ENCODE results near the gene ZNF234.
"Not testable (repeated sequence)": the region's sequence is repeated elsewhere in the genome, so short reads cannot be mapped to it uniquely, and the experiment has no call there.

The ZNF234 gene

DNA sequence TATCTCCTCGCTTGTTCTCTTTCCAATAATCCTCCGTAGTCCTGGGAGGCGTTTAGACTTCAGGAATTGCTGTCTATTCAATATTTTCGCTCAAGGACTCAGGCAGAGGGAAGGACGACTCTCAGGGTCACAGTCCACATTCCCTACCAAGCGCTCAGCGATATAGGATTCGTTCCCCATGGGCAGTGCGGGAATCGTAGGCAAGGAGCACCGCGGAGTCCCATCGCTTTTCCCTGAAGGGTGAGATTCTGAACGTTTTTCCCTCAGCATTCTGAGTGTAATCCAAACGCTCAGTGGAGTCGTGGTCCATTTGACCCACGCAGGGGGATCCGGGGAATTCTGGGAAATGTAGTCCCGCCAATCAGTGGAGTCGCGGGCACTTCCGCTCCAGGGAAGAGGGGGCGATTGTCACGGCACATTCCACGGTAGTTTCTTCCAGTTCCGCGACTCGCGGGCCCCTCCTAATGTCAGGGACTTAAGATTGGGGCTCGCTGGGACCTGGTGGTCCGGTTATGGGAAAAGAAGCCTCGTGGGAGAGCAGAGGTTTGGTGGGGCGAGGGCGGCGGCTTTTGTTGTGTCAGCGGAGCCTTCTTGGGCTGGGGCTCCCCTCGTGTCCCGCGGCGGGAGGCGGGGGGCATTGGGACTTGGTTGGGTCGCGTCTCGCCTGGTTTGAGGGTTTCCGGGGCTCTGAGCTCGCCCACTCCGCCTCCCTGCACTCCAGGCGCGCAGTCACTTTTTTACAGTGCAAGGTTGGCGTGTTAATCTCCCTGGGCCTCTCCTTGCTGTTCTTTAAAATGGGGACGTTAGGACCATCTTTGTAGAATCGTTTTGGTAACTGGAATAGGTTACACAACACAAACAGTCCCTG lies at the start of gene ZNF234:
TSS of gene ZNF234 (plus strand) at position 364 of the 868 bp plus-strand sequence. CDS start 3,079 bp downstream, outside the sequence.
- FAIRE-seq (peak; percentile 55), DNase-seq (ENCODE audit: insufficient read length, low spot score) (peak; percentile 85)
- no peak; the same call in 1 of the 2 replicates for TF ChIP-seq POLR2A (IDR thresholded peaks at IDR 0.05; ENCODE audit: low read depth, low read length)

DNA sequence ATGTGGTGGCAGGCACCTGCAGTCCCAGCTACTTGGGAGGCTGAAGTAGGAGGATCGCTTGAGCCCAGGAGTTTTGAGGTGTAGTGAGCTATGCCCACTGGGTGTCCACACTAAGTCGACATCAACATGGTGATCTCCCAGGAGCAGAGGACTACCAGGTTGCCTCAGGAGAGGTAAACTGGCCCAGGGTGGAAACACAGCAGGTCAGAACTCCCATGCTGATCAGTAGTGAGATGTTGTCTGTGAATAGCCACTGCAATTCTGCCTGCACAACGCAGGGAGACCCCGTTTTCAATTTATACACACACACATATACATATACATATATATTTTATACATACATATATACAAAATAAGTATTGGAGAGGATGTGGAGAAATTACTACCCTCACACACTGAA lies 49.2 kb upstream of the ZNF234 start:
- FAIRE-seq (no peak), DNase-seq (ENCODE audit: insufficient read length, low spot score) (no peak)
- no peak for TF ChIP-seq POLR2A (IDR thresholded peaks at IDR 0.05; ENCODE audit: low read depth, low read length)

GRCh38 chr19:44093931-44094765 lies 47.2 kb upstream of the ZNF234 start, which contains the start of gene ZNF224:
ZNF224 (plus strand) TSS chr19:44094361; CDS start chr19:44097874, 3,513 bp downstream.
- DNase-seq (ENCODE audit: insufficient read length, low spot score) (peak; percentile 95), FAIRE-seq (peak; percentile 99)
- peak; percentile 59 for TF ChIP-seq POLR2A (IDR thresholded peaks at IDR 0.05; ENCODE audit: low read depth, low read length)

GRCh38 chr19:44107751-44108150 lies 33.6 kb upstream of the ZNF234 start:
- no peak for FAIRE-seq
- no peak for TF ChIP-seq POLR2A (IDR thresholded peaks at IDR 0.05; ENCODE audit: low read depth, low read length)
- DNase-seq (ENCODE audit: insufficient read length, low spot score): no peak

DNA sequence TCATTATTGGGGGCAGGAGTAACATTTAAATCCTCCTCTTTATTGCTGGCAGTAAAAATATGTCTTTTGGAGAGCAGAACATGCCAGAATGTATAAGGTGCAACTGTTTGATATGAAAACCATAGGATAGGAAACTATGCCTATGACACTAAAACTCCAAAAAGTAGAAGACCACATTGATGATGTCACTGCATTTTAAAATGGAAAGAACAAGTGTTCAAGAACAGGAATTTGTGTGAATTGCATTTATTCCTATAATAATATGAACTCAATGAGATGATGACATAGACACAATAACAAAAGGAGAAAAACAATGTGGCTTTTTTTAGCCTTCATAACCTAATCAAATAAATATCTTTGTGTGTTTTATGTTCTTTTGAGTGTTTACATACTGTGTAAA lies 31.9 kb upstream of the ZNF234 start:
- TF ChIP-seq POLR2A (IDR thresholded peaks at IDR 0.05; ENCODE audit: low read depth, low read length): no peak
- DNase-seq (ENCODE audit: insufficient read length, low spot score) (no peak), FAIRE-seq (no peak)

GRCh38 chr19:44111910-44112463 lies 29.4 kb upstream of the ZNF234 start:
- FAIRE-seq (no peak), DNase-seq (ENCODE audit: insufficient read length, low spot score) (peak; percentile 9)
- TF ChIP-seq POLR2A (IDR thresholded peaks at IDR 0.05; ENCODE audit: low read depth, low read length): no peak

DNA sequence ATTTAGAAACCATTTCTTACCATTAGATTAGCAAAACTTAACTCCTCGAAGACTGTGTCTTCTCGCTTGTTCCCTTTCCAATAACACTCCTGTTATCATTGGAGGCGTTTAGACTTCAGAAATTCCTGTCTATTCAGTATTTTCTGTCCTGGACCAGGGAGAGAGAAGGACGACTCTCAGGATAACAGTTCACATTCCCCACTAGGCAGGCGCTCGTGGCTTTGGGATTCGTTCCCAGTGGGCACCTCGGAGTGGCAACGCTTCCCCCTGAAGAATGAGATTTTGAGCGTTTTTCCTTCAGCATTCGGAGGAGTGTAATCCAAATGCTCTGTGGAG lies 28.6 kb upstream of the ZNF234 start:
- peak; percentile 36; the same call in 1 of the 2 replicates for TF ChIP-seq POLR2A (IDR thresholded peaks at IDR 0.05; ENCODE audit: low read depth, low read length)
- DNase-seq (ENCODE audit: insufficient read length, low spot score) (no peak), FAIRE-seq (no peak)

DNA sequence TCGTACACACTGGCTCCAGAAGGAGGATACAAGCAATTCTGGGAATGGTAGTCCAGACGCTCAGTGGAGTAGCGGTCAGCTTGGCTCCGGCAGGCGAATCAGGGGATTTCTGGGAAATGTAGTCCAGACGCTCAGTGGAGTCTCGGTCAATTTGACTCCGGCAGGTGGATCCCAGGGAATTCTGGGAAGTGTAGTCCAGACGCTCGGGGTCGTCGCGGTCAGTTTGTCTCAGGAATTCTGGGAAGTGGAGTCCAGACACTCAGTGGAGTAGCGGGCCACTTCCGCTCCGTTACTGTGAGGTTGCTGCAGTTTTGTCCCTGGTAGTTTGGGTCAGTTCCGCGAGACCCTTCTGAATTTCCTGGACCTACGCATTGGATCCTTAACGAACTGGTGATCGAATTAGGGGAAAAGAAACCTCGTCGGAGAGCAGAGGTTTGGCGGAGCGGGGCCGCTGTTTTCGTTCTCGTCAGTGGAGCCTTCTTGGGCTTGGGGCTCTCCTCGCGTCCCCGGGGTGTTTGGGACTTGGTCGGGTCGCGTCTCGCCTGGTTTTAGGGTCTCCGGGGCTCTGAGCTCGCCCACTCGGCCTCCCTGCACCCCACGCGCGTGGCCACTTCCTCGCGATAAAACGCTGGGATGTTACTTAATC lies 28.1 kb upstream of the ZNF234 start, which contains the start of gene ZNF225:
TSS of gene ZNF225 (plus strand) at position 262 of the 646 bp plus-strand sequence. CDS start 2,429 bp downstream, outside the sequence.
- DNase-seq (ENCODE audit: insufficient read length, low spot score) (peak; percentile 91), FAIRE-seq (peak; percentile 99)
- TF ChIP-seq POLR2A (IDR thresholded peaks at IDR 0.05; ENCODE audit: low read depth, low read length): peak; percentile 46; the same call in 1 of the 2 replicates

DNA sequence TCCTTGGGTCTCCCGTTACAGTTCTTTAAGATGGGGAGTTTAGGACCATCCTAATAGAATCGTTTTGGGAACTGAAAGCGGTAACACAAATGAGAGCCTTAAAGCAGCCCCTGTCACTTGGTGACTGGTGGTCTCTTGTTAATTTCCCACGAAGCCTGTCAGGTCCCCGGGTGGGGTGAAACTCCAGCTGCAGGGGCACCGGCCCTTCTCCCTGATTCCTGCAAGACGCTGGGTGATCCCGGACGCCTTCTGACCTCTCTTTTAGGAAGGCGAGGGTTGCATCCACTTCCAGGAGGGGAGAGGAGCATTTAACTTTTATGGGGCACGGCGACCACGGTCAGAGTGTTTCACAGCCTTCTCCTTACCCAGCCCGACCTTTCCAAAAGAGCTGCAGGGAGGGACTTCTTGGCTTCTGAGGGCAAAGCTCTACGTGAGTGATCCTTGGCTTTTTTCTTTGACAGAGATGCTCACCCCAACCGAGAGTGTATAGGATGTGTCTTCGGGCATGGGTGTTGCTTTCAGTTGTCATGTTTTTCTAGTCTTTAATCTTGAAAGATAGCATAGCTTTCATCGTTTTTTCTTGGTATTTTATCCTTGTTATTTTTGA lies 27.5 kb upstream of the ZNF234 start:
- FAIRE-seq (no peak), DNase-seq (ENCODE audit: insufficient read length, low spot score) (peak; percentile 9)
- TF ChIP-seq POLR2A (IDR thresholded peaks at IDR 0.05; ENCODE audit: low read depth, low read length): no peak

DNA sequence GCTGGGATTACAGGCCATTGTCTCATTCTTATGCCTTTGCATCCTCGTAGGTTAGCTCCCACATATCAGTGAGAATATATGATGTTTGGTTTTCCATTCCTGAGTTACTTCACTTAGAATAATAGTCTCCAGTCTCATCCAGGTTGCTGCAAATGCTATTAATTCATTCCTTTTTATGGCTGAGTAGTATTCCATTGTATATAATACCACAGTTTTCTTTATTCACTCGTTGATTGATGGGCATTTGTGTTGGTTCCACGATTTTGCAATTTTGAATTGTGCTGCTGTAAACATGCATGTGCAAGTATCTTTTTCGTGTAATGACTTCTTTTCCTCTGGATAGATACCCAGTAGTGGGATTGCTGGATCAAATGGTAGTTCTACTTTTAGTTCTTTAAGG lies 20.2 kb upstream of the ZNF234 start:
- not testable (repeated sequence) for DNase-seq (ENCODE audit: insufficient read length, low spot score); FAIRE-seq

DNA sequence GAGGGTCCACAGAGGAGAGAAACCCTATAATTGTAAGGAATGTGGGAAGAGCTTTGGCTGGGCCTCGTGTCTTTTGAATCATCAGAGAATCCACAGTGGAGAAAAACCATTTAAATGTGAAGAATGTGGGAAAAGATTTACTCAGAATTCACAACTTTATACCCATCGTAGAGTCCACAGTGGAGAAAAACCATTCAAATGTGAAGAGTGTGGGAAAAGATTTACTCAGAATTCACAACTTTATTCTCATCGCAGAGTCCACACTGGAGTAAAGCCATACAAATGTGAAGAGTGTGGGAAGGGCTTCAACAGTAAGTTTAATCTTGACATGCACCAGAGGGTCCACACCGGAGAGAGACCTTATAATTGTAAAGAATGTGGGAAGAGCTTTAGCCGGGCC lies 9.4 kb upstream of the ZNF234 start:
- FAIRE-seq (no peak), DNase-seq (ENCODE audit: insufficient read length, low spot score) (no peak)
- no peak for TF ChIP-seq POLR2A (IDR thresholded peaks at IDR 0.05; ENCODE audit: low read depth, low read length)

DNA sequence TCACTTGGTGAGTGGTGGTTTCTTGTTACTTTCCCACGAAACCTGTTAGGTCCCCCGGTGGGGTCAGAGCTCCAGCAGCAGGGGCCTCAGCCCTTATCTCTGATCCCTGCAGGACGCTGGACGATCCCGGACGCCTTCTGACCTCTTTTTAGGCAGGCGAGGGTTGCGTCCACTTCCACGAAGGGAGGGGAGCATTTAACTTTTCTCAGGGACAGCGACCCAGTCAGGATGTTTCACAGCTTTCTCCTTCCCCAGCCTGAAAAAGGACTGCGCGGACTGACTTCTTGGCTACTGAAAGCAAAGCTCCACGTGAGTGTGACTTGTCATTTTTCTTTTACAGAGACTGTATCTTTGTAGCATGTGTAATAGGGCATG lies 692 bp downstream of the ZNF234 start:
- FAIRE-seq (no peak), DNase-seq (ENCODE audit: insufficient read length, low spot score) (no peak)

GRCh38 chr19:44149776-44150175 lies 8.4 kb downstream of the ZNF234 start:
- FAIRE-seq (no peak), DNase-seq (ENCODE audit: insufficient read length, low spot score) (no peak)
- no peak for TF ChIP-seq POLR2A (IDR thresholded peaks at IDR 0.05; ENCODE audit: low read depth, low read length)

More for the DNA sequence above, 692 bp downstream of the ZNF234 start:
- no peak for TF ChIP-seq POLR2A (IDR thresholded peaks at IDR 0.05; ENCODE audit: low read depth, low read length)

Measured in H54 (cell line).